CD4-positive, alpha-beta T cell treated with Interleukin-4 for 4 hours (primary cell): ENCODE measurements around the gene ANTXR2.
"Not testable (repeated sequence)": the region's sequence is repeated elsewhere in the genome, so short reads cannot be mapped to it uniquely, and the experiment has no call there.

ENCODE experiments used
- DNase-seq: peaks from one replicate; pipeline ENCODE4 v3.0.0-alpha.2; 2020

ANTXR2 gene

GRCh38 chr4:80072744-80073472 is at the start of gene ANTXR2:
Gene ANTXR2, minus strand, starts transcription at chr4:80073229. Its CDS starts 669 bp downstream, at chr4:80072560.
- peak; percentile 90 for DNase-seq

- DNase-seq = not testable (repeated sequence)
Observed at GRCh38 chr4:80121815-80122214, 48.8 kb upstream of the ANTXR2 start.

- DNase-seq = not testable (repeated sequence)
Observed at GRCh38 chr4:80119620-80120019, 46.6 kb upstream of the ANTXR2 start.

GRCh38 chr4:80116516-80116915 is 43.5 kb upstream of the ANTXR2 start:
- no peak for DNase-seq

- DNase-seq = no peak
Observed at GRCh38 chr4:80115368-80116181, 42.5 kb upstream of the ANTXR2 start.

- DNase-seq = no peak
Observed at GRCh38 chr4:80114732-80115265, 41.8 kb upstream of the ANTXR2 start.

GRCh38 chr4:80113615-80114014 is 40.6 kb upstream of the ANTXR2 start:
- DNase-seq = no peak

GRCh38 chr4:80112236-80112635 is 39.2 kb upstream of the ANTXR2 start:
- DNase-seq = no peak

- no peak for DNase-seq
Observed at GRCh38 chr4:80111276-80111675, 38.2 kb upstream of the ANTXR2 start.

GRCh38 chr4:80107374-80107773 is 34.3 kb upstream of the ANTXR2 start:
- DNase-seq = no peak

GRCh38 chr4:80104927-80105326 is 31.9 kb upstream of the ANTXR2 start:
- no peak for DNase-seq

- DNase-seq = no peak
Observed at GRCh38 chr4:80103629-80104028, 30.6 kb upstream of the ANTXR2 start.

- no peak for DNase-seq
Observed at GRCh38 chr4:80101792-80102116, 28.7 kb upstream of the ANTXR2 start.

- DNase-seq = peak; percentile 42
Observed at GRCh38 chr4:80101071-80101791, 28.2 kb upstream of the ANTXR2 start.

- DNase-seq = no peak
Observed at GRCh38 chr4:80099671-80100070, 26.6 kb upstream of the ANTXR2 start.

GRCh38 chr4:80098635-80099034 is 25.6 kb upstream of the ANTXR2 start:
- DNase-seq = no peak

GRCh38 chr4:80097400-80098177 is 24.6 kb upstream of the ANTXR2 start:
- DNase-seq = no peak

- DNase-seq = no peak
Observed at GRCh38 chr4:80096175-80096850, 23.3 kb upstream of the ANTXR2 start.

GRCh38 chr4:80094191-80094590 is 21.2 kb upstream of the ANTXR2 start:
- no peak for DNase-seq

GRCh38 chr4:80093563-80093962 is 20.5 kb upstream of the ANTXR2 start:
- no peak for DNase-seq

GRCh38 chr4:80092847-80093246 is 19.8 kb upstream of the ANTXR2 start:
- no peak for DNase-seq

- DNase-seq = no peak
Observed at GRCh38 chr4:80092088-80092487, 19.1 kb upstream of the ANTXR2 start.
